Measurements from ENCODE around the gene ZFAND5.

GRCh38 chr9:72337286-72337685 is 27.7 kb downstream of the ZFAND5 start:
- TF ChIP-seq POLR2A (IDR thresholded peaks at IDR 0.05) (no peak), CTCF (IDR thresholded peaks at IDR 0.05) (no peak)

All from vagina (tissue), 2 donors.